Stimulated activated effector memory CD8-positive, alpha-beta T cell treated with anti-CD3 and anti-CD28 coated beads, Interleukin-12 subunit alpha, Interleukin-12 subunit beta, amount 100 ng/mL, for 72 hours (primary cell): Measurements from ENCODE around the gene GPSM3.

Source experiments
- ATAC-seq: fragments of 150-1000 bp; cut with Tn5 transposase; 2 replicates; pipeline ENCODE4 v1.10.0; 2021
- DNase-seq, 2 donors: peaks; one replicate each; pipeline ENCODE4 v3.0.0; 2021 to 2022; ENCODE audit warnings: low spot score in 2 of 2
- H3K27ac Mint-ChIP-seq: one replicate; pipeline ENCODE4 v1.8.0; 2022; ENCODE audit warnings: mild to moderate bottlenecking, mixed read lengths
- H3K36me3 Mint-ChIP-seq: one replicate; pipeline ENCODE4 v1.8.0; 2022; ENCODE audit warnings: mild to moderate bottlenecking, mixed read lengths
- H3K4me1 Mint-ChIP-seq: one replicate; pipeline ENCODE4 v1.8.0; 2022; ENCODE audit warnings: mixed read lengths
- H3K4me3 Mint-ChIP-seq: one replicate; pipeline ENCODE4 v1.8.0; 2022; ENCODE audit warnings: mild to moderate bottlenecking, mixed read lengths
- H3K9me3 Mint-ChIP-seq: one replicate; pipeline ENCODE4 v1.8.0; 2022; ENCODE audit warnings: mixed read lengths

Gene GPSM3

GRCh38 chr6:32156891-32157290 lies 35.6 kb downstream of the GPSM3 start:
- Mint-ChIP-seq H3K27ac (no peak overlapping the region), H3K4me3 (no peak overlapping the region), H3K4me1 (peaks cover 37% of the 10 kb centered on the region), H3K9me3 (no peaks in the 10 kb centered on the region), H3K36me3 (peaks cover 39% of the 10 kb centered on the region)
- no peak for DNase-seq
- no peak for ATAC-seq

GRCh38 chr6:32154514-32155161 lies 37.8 kb downstream of the GPSM3 start:
- ATAC-seq (peak; percentile 86), DNase-seq (peak in 1 of 2 donors; percentile 40)
- Mint-ChIP-seq H3K4me3 (peak overlapping the region; percentile 99), H3K36me3 (peaks cover 38% of the 10 kb centered on the region), H3K9me3 (no peaks in the 10 kb centered on the region), H3K4me1 (peaks cover 54% of the 10 kb centered on the region), H3K27ac (peak overlapping the region; percentile 92)

- H3K4me3 Mint-ChIP-seq: peak within 1 kb of the TSS; percentile 99
- peaks cover 58% of the 10 kb centered on the region for H3K4me1 Mint-ChIP-seq
- H3K27ac Mint-ChIP-seq: peak within 1 kb of the TSS; percentile 92
- peak; percentile 78 for ATAC-seq
- peak; percentile 55 to 90 for DNase-seq
- H3K36me3 Mint-ChIP-seq: peaks cover 30% of the 10 kb centered on the region
- H3K9me3 Mint-ChIP-seq: no peaks in the 10 kb centered on the region
These were observed 38.6 kb downstream of the GPSM3 start, which contains the start of gene PPT2 for GRCh38 chr6:32153564-32154513. TSS of gene PPT2 (plus strand) at chr6:32154141. CDS start at chr6:32154595, 454 bp downstream.

GRCh38 chr6:32152769-32153563 lies 39.5 kb downstream of the GPSM3 start:
- peaks cover 67% of the 10 kb centered on the region for H3K4me1 Mint-ChIP-seq
- peak overlapping the region; percentile 92 for H3K27ac Mint-ChIP-seq
- DNase-seq: no peak
- no peaks in the 10 kb centered on the region for H3K9me3 Mint-ChIP-seq
- peaks cover 29% of the 10 kb centered on the region for H3K36me3 Mint-ChIP-seq
- ATAC-seq: no peak
- H3K4me3 Mint-ChIP-seq: peak overlapping the region; percentile 99

GRCh38 chr6:32151863-32152768 lies 40.3 kb downstream of the GPSM3 start, which contains the start of gene PRRT1:
TSS of gene PRRT1 (minus strand) at chr6:32151939. CDS start at chr6:32151827, 112 bp downstream.
- no peak within 1 kb of the TSS for H3K27ac Mint-ChIP-seq
- DNase-seq (no peak), ATAC-seq (no peak)
- peaks cover 74% of the 10 kb centered on the region for H3K4me1 Mint-ChIP-seq
- H3K36me3 Mint-ChIP-seq: peaks cover 24% of the 10 kb centered on the region
- no peaks in the 10 kb centered on the region for H3K9me3 Mint-ChIP-seq
- peak within 1 kb of the TSS; percentile 99 for H3K4me3 Mint-ChIP-seq

- Mint-ChIP-seq H3K4me3 (peak overlapping the region; percentile 16), H3K9me3 (no peaks in the 10 kb centered on the region), H3K36me3 (peaks cover 16% of the 10 kb centered on the region), H3K4me1 (peaks cover 80% of the 10 kb centered on the region), H3K27ac (no peak overlapping the region)
- ATAC-seq: no peak
- DNase-seq: no peak
These were observed 41.1 kb downstream of the GPSM3 start for GRCh38 chr6:32151181-32151862.

GRCh38 chr6:32149932-32150870 lies 42.2 kb downstream of the GPSM3 start:
- H3K27ac Mint-ChIP-seq: no peak overlapping the region
- no peaks in the 10 kb centered on the region for H3K9me3 Mint-ChIP-seq
- peaks cover 74% of the 10 kb centered on the region for H3K4me1 Mint-ChIP-seq
- ATAC-seq: no peak
- no peak for DNase-seq
- peaks cover 11% of the 10 kb centered on the region for H3K36me3 Mint-ChIP-seq
- H3K4me3 Mint-ChIP-seq: no peak overlapping the region

GRCh38 chr6:32149092-32149755 lies 43.2 kb downstream of the GPSM3 start:
- Mint-ChIP-seq H3K9me3 (no peaks in the 10 kb centered on the region), H3K4me3 (peak overlapping the region; percentile 75), H3K27ac (peak overlapping the region; percentile 72), H3K4me1 (peaks cover 64% of the 10 kb centered on the region), H3K36me3 (peaks cover 11% of the 10 kb centered on the region)
- ATAC-seq (peak; percentile 29), DNase-seq (no peak)

- Mint-ChIP-seq H3K4me1 (peaks cover 57% of the 10 kb centered on the region), H3K9me3 (no peaks in the 10 kb centered on the region)
- DNase-seq: peak; percentile 54 to 81
These were observed 44.0 kb downstream of the GPSM3 start for GRCh38 chr6:32148289-32149091.

GRCh38 chr6:32147401-32148132 lies 44.9 kb downstream of the GPSM3 start:
- ATAC-seq: no peak
- peaks cover 49% of the 10 kb centered on the region for H3K4me1 Mint-ChIP-seq
- H3K4me3 Mint-ChIP-seq: peak overlapping the region; percentile 75
- H3K27ac Mint-ChIP-seq: no peak overlapping the region
- no peak for DNase-seq
- H3K9me3 Mint-ChIP-seq: no peaks in the 10 kb centered on the region
- peaks cover 11% of the 10 kb centered on the region for H3K36me3 Mint-ChIP-seq

More at GRCh38 chr6:32148289-32149091, 44.0 kb downstream of the GPSM3 start:
- Mint-ChIP-seq H3K36me3 (peaks cover 11% of the 10 kb centered on the region), H3K4me3 (peak overlapping the region; percentile 75), H3K27ac (peak overlapping the region; percentile 72)
- peak; percentile 76 for ATAC-seq

GRCh38 chr6:32146687-32147086 lies 45.8 kb downstream of the GPSM3 start:
- H3K4me1 Mint-ChIP-seq: peaks cover 43% of the 10 kb centered on the region
- H3K27ac Mint-ChIP-seq: no peak overlapping the region
- ATAC-seq (no peak), DNase-seq (no peak)
- no peak overlapping the region for H3K4me3 Mint-ChIP-seq
- no peaks in the 10 kb centered on the region for H3K9me3 Mint-ChIP-seq
- peaks cover 11% of the 10 kb centered on the region for H3K36me3 Mint-ChIP-seq
